Measurements from ENCODE around the gene KRT23.

DNA sequence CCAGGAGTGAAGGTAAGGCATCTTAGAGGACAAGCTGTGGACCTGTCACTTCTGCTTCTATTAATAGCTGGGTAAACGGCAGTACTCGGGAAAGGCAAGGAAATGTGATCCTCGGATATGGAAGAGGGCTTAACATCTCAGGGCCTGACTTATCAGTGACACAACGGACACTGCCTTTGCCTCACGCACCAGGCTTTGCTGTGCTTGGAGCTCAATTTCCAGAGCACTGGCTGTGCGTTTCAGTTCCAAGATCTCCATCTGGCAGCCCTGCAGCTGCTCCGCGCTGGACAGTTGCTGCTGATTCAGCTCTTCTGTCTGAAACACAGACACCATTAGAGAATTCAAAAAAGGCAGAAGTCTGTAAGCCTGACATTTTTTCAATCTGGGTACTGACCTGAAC is 43.1 kb upstream of the KRT23 start:
- no peak for TF ChIP-seq POLR2A (IDR thresholded peaks at IDR 0.05; ENCODE audit: low read length)
- TF ChIP-seq GATA1 (IDR thresholded peaks at IDR 0.05; ENCODE audit: low read depth, low read length): no peak
